ENCODE results near the gene GET4.

GET4 gene

GRCh38 chr7:935164-935873 is 59.0 kb downstream of the GET4 start:
- H3K9me3 ChIP-seq (replicated peaks; ENCODE audit: insufficient read depth, low read length): no peaks in the 10 kb centered on the region
- H3K79me2 ChIP-seq (ENCODE audit: low read length): no peaks in the 10 kb centered on the region
- no peaks in the 10 kb centered on the region for H3F3A ChIP-seq (ENCODE audit: insufficient read depth, low read length)
- H3K4me3 ChIP-seq (ENCODE audit: low read length): no peak overlapping the region
- no peaks in the 10 kb centered on the region for H3K9me2 ChIP-seq (replicated peaks; ENCODE audit: insufficient read depth, low read length)
- H3K27me3 ChIP-seq (replicated peaks; ENCODE audit: insufficient read depth, low read length): peaks cover 50% of the 10 kb centered on the region
- no peaks in the 10 kb centered on the region for H4K20me1 ChIP-seq (ENCODE audit: insufficient read depth, low read length)
- no peak overlapping the region for H3K27ac ChIP-seq (ENCODE audit: low read length)
- H3K36me3 ChIP-seq (replicated peaks; ENCODE audit: insufficient read depth, low read length): no peaks in the 10 kb centered on the region
- TF ChIP-seq EZH2phosphoT487 (IDR thresholded peaks at IDR 0.05; ENCODE audit: low read length): no peak
- DNase-seq: no peak
- H3K4me2 ChIP-seq (ENCODE audit: low read depth, low read length): no peak overlapping the region
- no peak overlapping the region for H3K9ac ChIP-seq (ENCODE audit: low read length)
- H3K4me1 ChIP-seq (ENCODE audit: low read length): no peaks in the 10 kb centered on the region
- H2AFZ ChIP-seq (ENCODE audit: low read length): no peak overlapping the region

DNA sequence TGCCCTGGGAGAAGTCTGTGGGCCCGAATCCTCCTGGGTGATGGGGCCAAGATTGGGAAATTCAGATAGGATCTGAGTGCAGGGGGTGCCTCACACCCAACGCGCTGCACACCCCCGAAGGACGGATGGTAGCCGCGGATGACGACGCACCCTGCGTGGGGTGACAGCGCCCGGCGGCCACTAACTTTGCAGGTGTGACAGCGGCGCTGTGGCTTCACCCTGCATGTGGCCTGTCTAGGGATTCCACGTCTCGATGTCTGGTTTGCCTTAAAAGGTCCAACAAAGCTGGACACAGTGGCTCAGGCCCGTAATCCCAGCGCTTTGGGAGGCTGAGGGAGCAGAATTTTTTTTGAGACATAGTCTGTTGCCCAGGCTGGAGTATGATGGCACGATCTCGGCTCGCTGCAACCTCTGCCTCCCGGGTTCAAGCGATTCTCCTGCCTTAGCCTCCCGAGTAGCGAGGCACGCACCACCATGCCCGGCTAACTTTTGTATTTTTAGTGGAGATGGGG is 59.6 kb downstream of the GET4 start:
- Histone ChIP-seq H3K9me2 (replicated peaks; ENCODE audit: insufficient read depth, low read length) (no peaks in the 10 kb centered on the region), H3K27me3 (replicated peaks; ENCODE audit: insufficient read depth, low read length) (peaks cover 50% of the 10 kb centered on the region), H3K4me1 (ENCODE audit: low read length) (no peaks in the 10 kb centered on the region), H3F3A (ENCODE audit: insufficient read depth, low read length) (no peaks in the 10 kb centered on the region), H3K4me2 (ENCODE audit: low read depth, low read length) (no peak overlapping the region), H3K79me2 (ENCODE audit: low read length) (no peaks in the 10 kb centered on the region), H3K9ac (ENCODE audit: low read length) (no peak overlapping the region), H3K9me3 (replicated peaks; ENCODE audit: insufficient read depth, low read length) (no peaks in the 10 kb centered on the region), H3K36me3 (replicated peaks; ENCODE audit: insufficient read depth, low read length) (no peaks in the 10 kb centered on the region), H3K27ac (ENCODE audit: low read length) (no peak overlapping the region), H4K20me1 (ENCODE audit: insufficient read depth, low read length) (no peaks in the 10 kb centered on the region), H2AFZ (ENCODE audit: low read length) (no peak overlapping the region), H3K4me3 (ENCODE audit: low read length) (no peak overlapping the region)
- DNase-seq: no peak
- TF ChIP-seq EZH2 (optimal IDR thresholded peaks at IDR 0.05; ENCODE audit: low read depth, low read length) (no peak), EZH2phosphoT487 (IDR thresholded peaks at IDR 0.05; ENCODE audit: low read length) (no peak)
- TF ChIP-seq, protein P1, sequence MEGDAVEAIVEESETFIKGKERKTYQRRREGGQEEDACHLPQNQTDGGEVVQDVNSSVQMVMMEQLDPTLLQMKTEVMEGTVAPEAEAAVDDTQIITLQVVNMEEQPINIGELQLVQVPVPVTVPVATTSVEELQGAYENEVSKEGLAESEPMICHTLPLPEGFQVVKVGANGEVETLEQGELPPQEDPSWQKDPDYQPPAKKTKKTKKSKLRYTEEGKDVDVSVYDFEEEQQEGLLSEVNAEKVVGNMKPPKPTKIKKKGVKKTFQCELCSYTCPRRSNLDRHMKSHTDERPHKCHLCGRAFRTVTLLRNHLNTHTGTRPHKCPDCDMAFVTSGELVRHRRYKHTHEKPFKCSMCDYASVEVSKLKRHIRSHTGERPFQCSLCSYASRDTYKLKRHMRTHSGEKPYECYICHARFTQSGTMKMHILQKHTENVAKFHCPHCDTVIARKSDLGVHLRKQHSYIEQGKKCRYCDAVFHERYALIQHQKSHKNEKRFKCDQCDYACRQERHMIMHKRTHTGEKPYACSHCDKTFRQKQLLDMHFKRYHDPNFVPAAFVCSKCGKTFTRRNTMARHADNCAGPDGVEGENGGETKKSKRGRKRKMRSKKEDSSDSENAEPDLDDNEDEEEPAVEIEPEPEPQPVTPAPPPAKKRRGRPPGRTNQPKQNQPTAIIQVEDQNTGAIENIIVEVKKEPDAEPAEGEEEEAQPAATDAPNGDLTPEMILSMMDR (IDR thresholded peaks at IDR 0.05; ENCODE audit: low read length): no peak

DNA sequence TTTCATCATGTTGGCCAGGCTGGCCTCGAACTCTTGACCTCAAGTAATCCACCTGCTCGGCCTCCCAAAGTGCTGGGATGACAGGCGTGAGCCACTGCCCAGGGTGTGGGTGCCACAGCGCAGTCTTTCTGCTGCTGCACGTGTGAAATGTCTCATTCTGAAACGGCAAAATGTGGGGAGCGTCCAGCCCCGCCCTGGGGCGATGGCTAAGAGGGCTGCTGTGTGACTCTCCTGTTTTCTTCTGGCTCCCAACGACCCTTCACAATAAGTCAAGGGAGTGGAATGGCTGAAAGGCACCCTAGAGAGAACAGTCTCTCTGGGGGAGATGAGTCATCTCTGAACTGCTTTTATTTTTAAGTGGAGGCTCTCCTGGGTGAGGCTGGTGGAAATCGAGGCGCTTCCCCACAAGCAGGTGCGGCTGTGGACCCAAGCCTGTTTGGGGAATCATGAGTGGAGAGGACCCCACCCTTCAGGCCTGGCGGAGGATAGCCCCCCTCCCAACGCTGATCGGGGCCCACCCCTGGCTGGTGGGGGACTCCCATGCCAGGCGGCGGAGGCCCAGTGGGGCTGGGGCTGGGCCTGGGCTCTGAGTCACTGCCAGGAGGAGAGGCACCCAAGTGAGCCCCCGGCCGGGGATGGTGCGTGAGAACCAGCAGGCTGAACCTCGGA is 60.2 kb downstream of the GET4 start:
- no peak for DNase-seq
- no peaks in the 10 kb centered on the region for H3K4me1 ChIP-seq (ENCODE audit: low read length)
- H3K27ac ChIP-seq (ENCODE audit: low read length): no peak overlapping the region
- H3K4me2 ChIP-seq (ENCODE audit: low read depth, low read length): no peak overlapping the region
- H3K9me3 ChIP-seq (replicated peaks; ENCODE audit: insufficient read depth, low read length): no peaks in the 10 kb centered on the region
- peaks cover 50% of the 10 kb centered on the region for H3K27me3 ChIP-seq (replicated peaks; ENCODE audit: insufficient read depth, low read length)
- H3K36me3 ChIP-seq (replicated peaks; ENCODE audit: insufficient read depth, low read length): no peaks in the 10 kb centered on the region
- H3F3A ChIP-seq (ENCODE audit: insufficient read depth, low read length): no peaks in the 10 kb centered on the region
- H3K9me2 ChIP-seq (replicated peaks; ENCODE audit: insufficient read depth, low read length): no peaks in the 10 kb centered on the region
- TF ChIP-seq EZH2phosphoT487 (IDR thresholded peaks at IDR 0.05; ENCODE audit: low read length) (no peak), EZH2 (optimal IDR thresholded peaks at IDR 0.05; ENCODE audit: low read depth, low read length) (no peak)
- TF ChIP-seq, protein P1 (IDR thresholded peaks at IDR 0.05; ENCODE audit: low read length): no peak
- H2AFZ ChIP-seq (ENCODE audit: low read length): no peak overlapping the region
- H3K4me3 ChIP-seq (ENCODE audit: low read length): no peak overlapping the region
- H3K9ac ChIP-seq (ENCODE audit: low read length): no peak overlapping the region
- no peaks in the 10 kb centered on the region for H4K20me1 ChIP-seq (ENCODE audit: insufficient read depth, low read length)
- no peaks in the 10 kb centered on the region for H3K79me2 ChIP-seq (ENCODE audit: low read length)
